SJSA1 (cell line): Measurements from ENCODE around the gene DBNL. TPM values are rescaled to one million over a fixed set of nuclear protein-coding genes. Genes with fewer than 3 reads are reported as not detected.

Experiments
- DNase-seq, 2 experiments: peaks; one replicate each; pipeline ENCODE4 v3.0.0-alpha.2; 2015 to 2020; ENCODE audit warnings: low spot score in 2 of 2, low read depth in 1 of 2
- H3K27ac ChIP-seq: fragments of 250-450 bp; sonication (Bioruptor Pico); 2 replicates; pipeline ENCODE4 v1.5.1; 2020; ENCODE audit warnings: mild to moderate bottlenecking, moderate library complexity
- H3K27me3 ChIP-seq: fragments of 250-450 bp; sonication (Bioruptor Pico); replicated peaks from 2 replicates; pipeline ENCODE4 v1.5.1; 2020; ENCODE audit warnings: mild to moderate bottlenecking, moderate library complexity
- H3K36me3 ChIP-seq: fragments of 250-450 bp; sonication (Bioruptor Pico); 2 replicates; pipeline ENCODE4 v1.5.1; 2020; ENCODE audit warnings: mild to moderate bottlenecking
- H3K4me1 ChIP-seq: fragments of 250-450 bp; sonication (Bioruptor Pico); replicated peaks from 2 replicates; pipeline ENCODE4 v1.6.1; 2021; ENCODE audit warnings: mild to moderate bottlenecking
- H3K4me3 ChIP-seq: fragments of 250-450 bp; sonication (Bioruptor Pico); 2 replicates; pipeline ENCODE4 v1.5.1; 2020; ENCODE audit warnings: mild to moderate bottlenecking
- H3K9me3 ChIP-seq: fragments of 250-450 bp; sonication (Bioruptor Pico); replicated peaks from 2 replicates; pipeline ENCODE4 v1.5.1; 2020; ENCODE audit warnings: mild to moderate bottlenecking
- total RNA-seq: library from RNA; depleted of rRNA; stranded (reverse); fragments of >200 nt; shearing (Covaris generic); gene quantifications from 2 replicates; pipeline ENCODE4 v1.2.3, GENCODE V29; 2014

DBNL gene
- total RNA-seq, 1 experiment from 2014 or later, result 183 TPM

- no peaks in the 10 kb centered on the region for H3K4me1 ChIP-seq
Measured at GRCh38 chr7:44062180-44062902, 17.8 kb downstream of the DBNL start.

GRCh38 chr7:44062903-44063295, 18.4 kb downstream of the DBNL start:
- Histone ChIP-seq H3K27me3 (no peaks in the 10 kb centered on the region; the same call in 1 of the 2 replicates), H3K4me1 (no peaks in the 10 kb centered on the region), H3K9me3 (no peaks in the 10 kb centered on the region), H3K36me3 (peaks cover 46% of the 10 kb centered on the region), H3K4me3 (no peak overlapping the region), H3K27ac (no peak overlapping the region)
- DNase-seq, result no peak

More at GRCh38 chr7:44062180-44062902, 17.8 kb downstream of the DBNL start:
- no peak overlapping the region for H3K4me3 ChIP-seq
- H3K36me3 ChIP-seq, result peaks cover 52% of the 10 kb centered on the region
- H3K9me3 ChIP-seq, result no peaks in the 10 kb centered on the region
- no peak for DNase-seq
- H3K27me3 ChIP-seq, result no peaks in the 10 kb centered on the region; the same call in 1 of the 2 replicates
- H3K27ac ChIP-seq, result no peak overlapping the region

GRCh38 chr7:44063547-44063893, 19.0 kb downstream of the DBNL start:
- H3K4me3 ChIP-seq, result no peak overlapping the region
- H3K4me1 ChIP-seq, result no peaks in the 10 kb centered on the region
- no peak for DNase-seq
- H3K9me3 ChIP-seq, result no peaks in the 10 kb centered on the region
- no peak overlapping the region for H3K27ac ChIP-seq
- no peaks in the 10 kb centered on the region; the same call in 1 of the 2 replicates for H3K27me3 ChIP-seq
- H3K36me3 ChIP-seq, result peaks cover 40% of the 10 kb centered on the region

GRCh38 chr7:44063894-44064651, 19.6 kb downstream of the DBNL start:
- no peaks in the 10 kb centered on the region for H3K4me1 ChIP-seq
- H3K27ac ChIP-seq, result no peak overlapping the region
- H3K27me3 ChIP-seq, result no peaks in the 10 kb centered on the region; the same call in 1 of the 2 replicates
- H3K4me3 ChIP-seq, result no peak overlapping the region
- no peak for DNase-seq
- H3K36me3 ChIP-seq, result peaks cover 34% of the 10 kb centered on the region
- H3K9me3 ChIP-seq, result no peaks in the 10 kb centered on the region

GRCh38 chr7:44064791-44065430, 20.4 kb downstream of the DBNL start:
- H3K36me3 ChIP-seq, result peaks cover 26% of the 10 kb centered on the region
- H3K4me3 ChIP-seq, result no peak overlapping the region
- no peaks in the 10 kb centered on the region; the same call in 1 of the 2 replicates for H3K27me3 ChIP-seq
- H3K4me1 ChIP-seq, result no peaks in the 10 kb centered on the region
- no peak overlapping the region for H3K27ac ChIP-seq
- no peak for DNase-seq
- H3K9me3 ChIP-seq, result no peaks in the 10 kb centered on the region

GRCh38 chr7:44065431-44066110, 21.1 kb downstream of the DBNL start, which contains the start of gene PGAM2:
TSS of gene PGAM2 (minus strand) at chr7:44065567. CDS start at chr7:44065529, 38 bp downstream.
- Histone ChIP-seq H3K4me1 (no peaks in the 10 kb centered on the region), H3K27ac (no peak within 1 kb of the TSS), H3K27me3 (no peaks in the 10 kb centered on the region; the same call in 1 of the 2 replicates), H3K9me3 (no peaks in the 10 kb centered on the region), H3K4me3 (no peak within 1 kb of the TSS), H3K36me3 (peaks cover 19% of the 10 kb centered on the region)
- DNase-seq, result no peak

- H3K4me1 ChIP-seq, result no peaks in the 10 kb centered on the region
- no peak overlapping the region for H3K4me3 ChIP-seq
- H3K9me3 ChIP-seq, result no peaks in the 10 kb centered on the region
- H3K27me3 ChIP-seq, result no peaks in the 10 kb centered on the region; the same call in 1 of the 2 replicates
- DNase-seq, result no peak
- H3K27ac ChIP-seq, result no peak overlapping the region
- H3K36me3 ChIP-seq, result peaks cover 14% of the 10 kb centered on the region
Measured at GRCh38 chr7:44066111-44066460, 21.6 kb downstream of the DBNL start.

GRCh38 chr7:44066494-44067063, 22.1 kb downstream of the DBNL start:
- H3K4me1 ChIP-seq, result no peaks in the 10 kb centered on the region
- peaks cover 9% of the 10 kb centered on the region for H3K36me3 ChIP-seq
- DNase-seq, result no peak
- no peak overlapping the region for H3K27ac ChIP-seq
- H3K9me3 ChIP-seq, result no peaks in the 10 kb centered on the region
- H3K27me3 ChIP-seq, result no peaks in the 10 kb centered on the region; the same call in 1 of the 2 replicates
- no peak overlapping the region for H3K4me3 ChIP-seq

GRCh38 chr7:44067064-44067951, 22.8 kb downstream of the DBNL start:
- H3K36me3 ChIP-seq, result peaks cover 2% of the 10 kb centered on the region
- H3K27ac ChIP-seq, result no peak overlapping the region
- H3K27me3 ChIP-seq, result no peaks in the 10 kb centered on the region; the same call in 1 of the 2 replicates
- no peak overlapping the region for H3K4me3 ChIP-seq
- H3K4me1 ChIP-seq, result peaks cover 4% of the 10 kb centered on the region
- no peaks in the 10 kb centered on the region for H3K9me3 ChIP-seq
- no peak for DNase-seq

- Histone ChIP-seq H3K4me1 (peaks cover 10% of the 10 kb centered on the region), H3K27me3 (no peaks in the 10 kb centered on the region; the same call in 1 of the 2 replicates), H3K9me3 (no peaks in the 10 kb centered on the region), H3K27ac (no peak overlapping the region), H3K4me3 (no peak overlapping the region), H3K36me3 (peaks cover 5% of the 10 kb centered on the region)
- no peak for DNase-seq
Measured at GRCh38 chr7:44068054-44068453, 23.6 kb downstream of the DBNL start.

- no peaks in the 10 kb centered on the region for H3K27me3 ChIP-seq
- H3K36me3 ChIP-seq, result peaks cover 38% of the 10 kb centered on the region
- H3K4me1 ChIP-seq, result peaks cover 20% of the 10 kb centered on the region
- no peak for DNase-seq
- no peak overlapping the region for H3K27ac ChIP-seq
- H3K9me3 ChIP-seq, result no peaks in the 10 kb centered on the region
- H3K4me3 ChIP-seq, result no peak overlapping the region
Measured at GRCh38 chr7:44071726-44072363, 27.3 kb downstream of the DBNL start.
